ENCODE measurements around the gene RNF13. TPM values are rescaled to one million over a fixed set of nuclear protein-coding genes. Genes with fewer than 3 reads are reported as not detected.
A peak's percentile ranks its signal among the peaks of the same experiment; 100 is the strongest.

RNF13 gene
- total RNA-seq, 1 experiment from 2014 or later, result 76.9 TPM

DNA sequence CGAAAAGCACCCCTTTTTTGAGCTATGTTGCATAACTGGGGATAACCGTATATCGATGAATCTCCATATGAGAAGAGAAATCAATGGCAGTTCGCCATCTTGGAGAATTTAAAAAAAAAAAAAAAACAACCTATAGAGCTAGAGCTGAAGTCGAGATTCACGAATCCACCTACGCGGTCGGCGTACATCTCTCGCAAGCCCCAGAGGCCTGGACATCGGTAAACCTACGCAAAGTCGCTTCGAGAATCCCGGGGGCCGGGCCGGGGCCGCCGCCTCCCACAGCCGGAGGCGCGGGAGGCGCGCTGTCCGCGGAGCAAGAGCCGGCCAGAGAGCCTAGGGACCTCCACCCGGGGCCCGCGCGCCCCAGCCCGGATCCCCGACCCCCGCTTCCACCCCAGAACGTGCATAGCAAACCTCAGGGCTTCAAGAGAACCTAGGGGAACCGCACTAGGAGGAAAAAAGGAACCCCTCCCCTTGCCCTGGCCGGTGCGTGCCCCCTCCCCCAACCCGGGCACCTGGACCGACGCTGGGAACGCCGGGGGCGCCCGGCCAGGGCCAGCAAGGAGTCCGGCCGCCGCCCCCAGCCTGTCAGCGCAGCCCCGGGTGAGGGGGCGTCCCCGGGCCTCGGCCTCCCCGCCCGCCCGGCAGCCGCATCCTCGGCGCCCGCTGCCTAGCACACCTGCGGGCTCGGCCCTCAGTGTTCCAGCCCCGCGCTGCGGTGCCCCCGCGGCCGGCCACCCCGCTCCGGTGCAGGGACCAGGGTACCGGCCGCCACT lies 157.1 kb downstream of the RNF13 start:
- Histone ChIP-seq H3K4me1 (ENCODE audit: control insufficient read depth, insufficient read depth, low read length) (peaks cover 35% of the 10 kb centered on the region), H3K27me3 (ENCODE audit: control insufficient read depth, insufficient read depth, low read length) (no peaks in the 10 kb centered on the region), H3K27ac (ENCODE audit: low read length) (peak overlapping the region; percentile 100), H3K36me3 (ENCODE audit: control insufficient read depth, insufficient read depth, low read length) (peaks cover 22% of the 10 kb centered on the region), H3K4me3 (ENCODE audit: low read depth in 2 of 2, low read length in 2 of 2) (peak overlapping the region; percentile 83 to 86), H3K9me3 (ENCODE audit: control insufficient read depth, insufficient read depth, low read depth, low read length) (peaks cover 10% of the 10 kb centered on the region; the same call in 1 of the 2 replicates)
- POLR2A ChIA-PET, result interaction anchor here (0.6 kb wide), 2 partner anchors 14 to 37 kb away, joined by 3 to 4 read pairs; no protein-coding TSS in a partner anchor
- peak; percentile 69 for ATAC-seq
- in situ Hi-C loops (cut with HindIII; ENCODE audit: low pct_unique_long_range_greater_than_20kb, low sequenced_read_pairs) (no loop called here), intact Hi-C loops (cut with micrococcal nuclease; ENCODE audit: unreplicated experiment) (no loop called here)
- CTCF ChIA-PET, result interaction anchor here (0.6 to 1.1 kb wide), 4 partner anchors 110 to 511 kb away, joined by 3 to 22 read pairs (median 6); no protein-coding TSS in a partner anchor
- TF ChIP-seq SIN3A (IDR thresholded peaks at IDR 0.05; ENCODE audit: borderline replicate concordance, insufficient read depth, low read depth, low read length) (peak; percentile 55; the same call in 1 of the 2 replicates), TCF7L2 (IDR thresholded peaks at IDR 0.05; ENCODE audit: low read depth, low read length) (no peak), POLR2AphosphoS5 (IDR thresholded peaks at IDR 0.05; ENCODE audit: low read depth, low read length) (peak; percentile 14; the same call in 1 of the 2 replicates)
- TF ChIP-seq, protein P1, sequence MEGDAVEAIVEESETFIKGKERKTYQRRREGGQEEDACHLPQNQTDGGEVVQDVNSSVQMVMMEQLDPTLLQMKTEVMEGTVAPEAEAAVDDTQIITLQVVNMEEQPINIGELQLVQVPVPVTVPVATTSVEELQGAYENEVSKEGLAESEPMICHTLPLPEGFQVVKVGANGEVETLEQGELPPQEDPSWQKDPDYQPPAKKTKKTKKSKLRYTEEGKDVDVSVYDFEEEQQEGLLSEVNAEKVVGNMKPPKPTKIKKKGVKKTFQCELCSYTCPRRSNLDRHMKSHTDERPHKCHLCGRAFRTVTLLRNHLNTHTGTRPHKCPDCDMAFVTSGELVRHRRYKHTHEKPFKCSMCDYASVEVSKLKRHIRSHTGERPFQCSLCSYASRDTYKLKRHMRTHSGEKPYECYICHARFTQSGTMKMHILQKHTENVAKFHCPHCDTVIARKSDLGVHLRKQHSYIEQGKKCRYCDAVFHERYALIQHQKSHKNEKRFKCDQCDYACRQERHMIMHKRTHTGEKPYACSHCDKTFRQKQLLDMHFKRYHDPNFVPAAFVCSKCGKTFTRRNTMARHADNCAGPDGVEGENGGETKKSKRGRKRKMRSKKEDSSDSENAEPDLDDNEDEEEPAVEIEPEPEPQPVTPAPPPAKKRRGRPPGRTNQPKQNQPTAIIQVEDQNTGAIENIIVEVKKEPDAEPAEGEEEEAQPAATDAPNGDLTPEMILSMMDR (IDR thresholded peaks at IDR 0.05), result no peak
- no peak for DNase-seq (ENCODE audit: low read depth, low spot score)
- no TSS peak for BruUV-seq (replicated peaks)

DNA sequence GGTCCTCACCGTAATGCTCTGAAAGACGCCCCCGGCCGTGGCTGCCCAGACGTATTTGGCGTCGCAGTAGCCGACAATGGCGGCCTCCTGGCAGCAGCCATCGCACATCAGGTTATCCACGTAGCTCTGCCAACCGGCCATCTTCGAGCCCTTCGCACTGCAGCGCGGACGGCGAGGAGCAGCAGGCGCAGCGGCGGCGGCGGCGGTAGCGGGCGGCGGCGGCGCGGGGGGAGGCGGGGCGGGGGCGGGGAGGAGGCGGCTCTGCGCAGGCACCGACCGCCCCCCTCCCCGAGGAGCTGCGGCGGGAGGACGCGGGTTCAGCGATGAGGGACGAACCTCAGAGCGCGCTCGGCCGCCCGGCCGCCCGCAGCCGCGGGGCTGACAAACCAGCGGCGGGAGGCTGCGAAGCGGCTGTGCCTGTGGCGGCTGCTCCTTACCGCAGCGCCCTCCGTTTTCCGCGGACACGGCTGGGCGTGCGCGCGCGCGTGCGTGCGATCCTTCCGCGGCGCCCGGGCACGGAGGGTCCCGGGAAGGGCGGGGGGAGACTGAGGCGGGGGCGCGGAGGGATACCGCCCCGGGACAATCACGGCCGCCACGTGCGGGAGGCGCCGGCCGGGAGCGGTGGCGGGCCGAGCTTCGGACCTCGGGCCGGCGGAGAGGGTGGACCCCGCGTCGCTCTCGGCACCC lies 157.8 kb downstream of the RNF13 start, which contains the start of gene PFN2:
TSS of gene PFN2 (minus strand) at position 180 of the 687 bp plus-strand sequence. CDS start at position 141, 39 bp downstream.
- ATAC-seq (peak; percentile 78), DNase-seq (ENCODE audit: low read depth, low spot score) (no peak)
- peak within 1 kb of the TSS; percentile 100 for H3K27ac ChIP-seq (ENCODE audit: low read length)
- H3K9me3 ChIP-seq (ENCODE audit: control insufficient read depth, insufficient read depth, low read depth, low read length), result peaks cover 10% of the 10 kb centered on the region; the same call in 1 of the 2 replicates
- peaks cover 16% of the 10 kb centered on the region for H3K36me3 ChIP-seq (ENCODE audit: control insufficient read depth, insufficient read depth, low read length)
- no peaks in the 10 kb centered on the region for H3K27me3 ChIP-seq (ENCODE audit: control insufficient read depth, insufficient read depth, low read length)
- no TSS peak for BruUV-seq (replicated peaks)
- CTCF ChIA-PET, result interaction anchor here (0.6 kb wide), 1 partner anchor 533 kb away, joined by 5 read pairs; no protein-coding TSS in a partner anchor
- in situ Hi-C loops (cut with HindIII; ENCODE audit: low pct_unique_long_range_greater_than_20kb, low sequenced_read_pairs) (no loop called here), intact Hi-C loops (cut with micrococcal nuclease; ENCODE audit: unreplicated experiment) (no loop called here)
- H3K4me3 ChIP-seq (ENCODE audit: low read depth in 2 of 2, low read length in 2 of 2), result peak within 1 kb of the TSS; percentile 83 to 86
- POLR2A ChIA-PET, result interaction anchor here (0.6 kb wide), 2 partner anchors 15 to 213 kb away, joined by 3 read pairs; no protein-coding TSS in a partner anchor
- peaks cover 28% of the 10 kb centered on the region for H3K4me1 ChIP-seq (ENCODE audit: control insufficient read depth, insufficient read depth, low read length)
- TF ChIP-seq SIN3A (IDR thresholded peaks at IDR 0.05; ENCODE audit: borderline replicate concordance, insufficient read depth, low read depth, low read length), result peak; percentile 95; the same call in 1 of the 2 replicates
- TF ChIP-seq POLR2AphosphoS5 (IDR thresholded peaks at IDR 0.05; ENCODE audit: low read depth, low read length), result peak; percentile 80
- TF ChIP-seq, protein P1 (IDR thresholded peaks at IDR 0.05), result no peak
- no peak; the same call in 1 of the 2 replicates for TF ChIP-seq TCF7L2 (IDR thresholded peaks at IDR 0.05; ENCODE audit: low read depth, low read length)
- TF ChIP-seq, protein P2, sequence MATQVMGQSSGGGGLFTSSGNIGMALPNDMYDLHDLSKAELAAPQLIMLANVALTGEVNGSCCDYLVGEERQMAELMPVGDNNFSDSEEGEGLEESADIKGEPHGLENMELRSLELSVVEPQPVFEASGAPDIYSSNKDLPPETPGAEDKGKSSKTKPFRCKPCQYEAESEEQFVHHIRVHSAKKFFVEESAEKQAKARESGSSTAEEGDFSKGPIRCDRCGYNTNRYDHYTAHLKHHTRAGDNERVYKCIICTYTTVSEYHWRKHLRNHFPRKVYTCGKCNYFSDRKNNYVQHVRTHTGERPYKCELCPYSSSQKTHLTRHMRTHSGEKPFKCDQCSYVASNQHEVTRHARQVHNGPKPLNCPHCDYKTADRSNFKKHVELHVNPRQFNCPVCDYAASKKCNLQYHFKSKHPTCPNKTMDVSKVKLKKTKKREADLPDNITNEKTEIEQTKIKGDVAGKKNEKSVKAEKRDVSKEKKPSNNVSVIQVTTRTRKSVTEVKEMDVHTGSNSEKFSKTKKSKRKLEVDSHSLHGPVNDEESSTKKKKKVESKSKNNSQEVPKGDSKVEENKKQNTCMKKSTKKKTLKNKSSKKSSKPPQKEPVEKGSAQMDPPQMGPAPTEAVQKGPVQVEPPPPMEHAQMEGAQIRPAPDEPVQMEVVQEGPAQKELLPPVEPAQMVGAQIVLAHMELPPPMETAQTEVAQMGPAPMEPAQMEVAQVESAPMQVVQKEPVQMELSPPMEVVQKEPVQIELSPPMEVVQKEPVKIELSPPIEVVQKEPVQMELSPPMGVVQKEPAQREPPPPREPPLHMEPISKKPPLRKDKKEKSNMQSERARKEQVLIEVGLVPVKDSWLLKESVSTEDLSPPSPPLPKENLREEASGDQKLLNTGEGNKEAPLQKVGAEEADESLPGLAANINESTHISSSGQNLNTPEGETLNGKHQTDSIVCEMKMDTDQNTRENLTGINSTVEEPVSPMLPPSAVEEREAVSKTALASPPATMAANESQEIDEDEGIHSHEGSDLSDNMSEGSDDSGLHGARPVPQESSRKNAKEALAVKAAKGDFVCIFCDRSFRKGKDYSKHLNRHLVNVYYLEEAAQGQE (IDR thresholded peaks at IDR 0.05; ENCODE audit: insufficient read depth in 1 of 2, low read depth in 2 of 2, low read length in 1 of 2), result no peak

Measured in Panc1 (cell line).